ENCODE data around the gene MRPS11.

The MRPS11 gene

DNA sequence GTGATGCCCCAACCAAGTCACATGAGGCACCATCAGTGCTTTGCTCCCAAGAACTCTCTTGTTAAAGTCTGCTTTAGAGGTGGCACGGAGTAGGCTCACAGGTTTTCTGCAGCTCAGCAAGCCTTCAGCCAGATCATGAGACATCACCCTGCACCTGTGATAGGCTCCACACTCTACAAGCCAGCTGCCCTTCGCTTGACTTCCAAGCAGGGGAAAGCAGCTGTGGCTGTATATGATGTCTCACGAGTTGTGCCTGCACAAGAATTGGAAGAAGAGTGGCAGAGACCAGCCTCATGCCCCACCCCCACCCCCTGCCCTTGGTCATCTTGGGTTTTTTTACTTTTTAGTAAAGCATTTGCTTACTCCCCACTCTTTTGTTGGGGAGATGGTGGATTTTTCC lies 22.5 kb downstream of the MRPS11 start:
- TF ChIP-seq TAF1 (IDR thresholded peaks at IDR 0.05; ENCODE audit: borderline replicate concordance, insufficient read depth, low read length), result no peak
- TF ChIP-seq SIN3A (IDR thresholded peaks at IDR 0.05; ENCODE audit: borderline replicate concordance, insufficient read depth, low read length), result no peak
- TF ChIP-seq, protein P1, sequence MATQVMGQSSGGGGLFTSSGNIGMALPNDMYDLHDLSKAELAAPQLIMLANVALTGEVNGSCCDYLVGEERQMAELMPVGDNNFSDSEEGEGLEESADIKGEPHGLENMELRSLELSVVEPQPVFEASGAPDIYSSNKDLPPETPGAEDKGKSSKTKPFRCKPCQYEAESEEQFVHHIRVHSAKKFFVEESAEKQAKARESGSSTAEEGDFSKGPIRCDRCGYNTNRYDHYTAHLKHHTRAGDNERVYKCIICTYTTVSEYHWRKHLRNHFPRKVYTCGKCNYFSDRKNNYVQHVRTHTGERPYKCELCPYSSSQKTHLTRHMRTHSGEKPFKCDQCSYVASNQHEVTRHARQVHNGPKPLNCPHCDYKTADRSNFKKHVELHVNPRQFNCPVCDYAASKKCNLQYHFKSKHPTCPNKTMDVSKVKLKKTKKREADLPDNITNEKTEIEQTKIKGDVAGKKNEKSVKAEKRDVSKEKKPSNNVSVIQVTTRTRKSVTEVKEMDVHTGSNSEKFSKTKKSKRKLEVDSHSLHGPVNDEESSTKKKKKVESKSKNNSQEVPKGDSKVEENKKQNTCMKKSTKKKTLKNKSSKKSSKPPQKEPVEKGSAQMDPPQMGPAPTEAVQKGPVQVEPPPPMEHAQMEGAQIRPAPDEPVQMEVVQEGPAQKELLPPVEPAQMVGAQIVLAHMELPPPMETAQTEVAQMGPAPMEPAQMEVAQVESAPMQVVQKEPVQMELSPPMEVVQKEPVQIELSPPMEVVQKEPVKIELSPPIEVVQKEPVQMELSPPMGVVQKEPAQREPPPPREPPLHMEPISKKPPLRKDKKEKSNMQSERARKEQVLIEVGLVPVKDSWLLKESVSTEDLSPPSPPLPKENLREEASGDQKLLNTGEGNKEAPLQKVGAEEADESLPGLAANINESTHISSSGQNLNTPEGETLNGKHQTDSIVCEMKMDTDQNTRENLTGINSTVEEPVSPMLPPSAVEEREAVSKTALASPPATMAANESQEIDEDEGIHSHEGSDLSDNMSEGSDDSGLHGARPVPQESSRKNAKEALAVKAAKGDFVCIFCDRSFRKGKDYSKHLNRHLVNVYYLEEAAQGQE (IDR thresholded peaks at IDR 0.05; ENCODE audit: insufficient read depth in 1 of 2, low read depth in 2 of 2, low read length in 2 of 2), result no peak
- no peak for TF ChIP-seq FOXP2 (optimal IDR thresholded peaks at IDR 0.05; ENCODE audit: borderline replicate concordance, extremely low read depth, extremely low read length, insufficient read depth)
- no peak for TF ChIP-seq POLR2AphosphoS5 (IDR thresholded peaks at IDR 0.05; ENCODE audit: low read depth, low read length)

DNA sequence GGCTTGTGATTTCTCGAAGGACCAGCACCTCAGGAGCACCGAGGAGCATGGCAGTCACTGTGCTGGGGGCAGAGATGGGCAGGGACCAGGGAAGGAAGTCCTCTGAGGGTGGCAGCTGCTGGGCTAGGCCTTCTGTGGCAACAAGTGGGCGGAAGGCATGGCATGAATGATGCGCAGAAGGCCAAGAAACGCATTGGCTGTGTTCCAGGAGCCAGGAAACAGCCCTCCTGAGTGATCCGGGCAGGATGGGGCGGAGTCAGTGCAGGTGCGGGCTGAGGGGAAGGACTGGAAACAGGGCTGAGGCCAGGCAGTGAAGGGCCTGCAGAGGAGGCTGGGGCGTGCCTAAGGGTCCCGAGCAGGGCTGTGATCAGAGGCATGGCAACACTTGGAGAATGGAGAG lies 23.6 kb downstream of the MRPS11 start:
- no peak for TF ChIP-seq TAF1 (IDR thresholded peaks at IDR 0.05; ENCODE audit: borderline replicate concordance, insufficient read depth, low read length)
- TF ChIP-seq, protein P1 (IDR thresholded peaks at IDR 0.05; ENCODE audit: insufficient read depth in 1 of 2, low read depth in 2 of 2, low read length in 2 of 2), result no peak
- no peak for TF ChIP-seq POLR2AphosphoS5 (IDR thresholded peaks at IDR 0.05; ENCODE audit: low read depth, low read length)
- TF ChIP-seq SIN3A (IDR thresholded peaks at IDR 0.05; ENCODE audit: borderline replicate concordance, insufficient read depth, low read length), result no peak
- TF ChIP-seq FOXP2 (optimal IDR thresholded peaks at IDR 0.05; ENCODE audit: borderline replicate concordance, extremely low read depth, extremely low read length, insufficient read depth), result no peak

DNA sequence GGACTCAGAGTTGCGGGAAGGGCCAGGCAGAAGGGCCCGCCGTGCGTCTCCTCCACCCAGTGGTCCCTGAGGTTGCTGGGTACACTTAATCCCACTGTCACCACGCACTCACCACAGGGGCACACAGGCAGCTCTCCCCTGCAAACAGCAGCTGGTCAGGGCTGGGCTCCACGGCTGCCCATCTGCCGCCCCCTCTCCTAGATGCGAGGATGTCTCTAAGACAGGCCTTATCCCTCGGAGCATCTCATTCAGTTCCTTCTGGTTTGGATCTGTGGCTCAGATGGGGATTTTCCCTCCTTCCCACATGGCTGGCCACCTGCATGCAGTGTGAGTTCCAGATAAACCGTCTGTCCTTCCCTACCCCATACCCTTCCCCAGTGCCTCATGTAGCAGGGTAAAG lies 26.3 kb downstream of the MRPS11 start:
- TF ChIP-seq FOXP2 (optimal IDR thresholded peaks at IDR 0.05; ENCODE audit: borderline replicate concordance, extremely low read depth, extremely low read length, insufficient read depth) (no peak), SIN3A (IDR thresholded peaks at IDR 0.05; ENCODE audit: borderline replicate concordance, insufficient read depth, low read length) (no peak), TAF1 (IDR thresholded peaks at IDR 0.05; ENCODE audit: borderline replicate concordance, insufficient read depth, low read length) (no peak), POLR2AphosphoS5 (IDR thresholded peaks at IDR 0.05; ENCODE audit: low read depth, low read length) (no peak)
- TF ChIP-seq, protein P1 (IDR thresholded peaks at IDR 0.05; ENCODE audit: insufficient read depth in 1 of 2, low read depth in 2 of 2, low read length in 2 of 2), result no peak

DNA sequence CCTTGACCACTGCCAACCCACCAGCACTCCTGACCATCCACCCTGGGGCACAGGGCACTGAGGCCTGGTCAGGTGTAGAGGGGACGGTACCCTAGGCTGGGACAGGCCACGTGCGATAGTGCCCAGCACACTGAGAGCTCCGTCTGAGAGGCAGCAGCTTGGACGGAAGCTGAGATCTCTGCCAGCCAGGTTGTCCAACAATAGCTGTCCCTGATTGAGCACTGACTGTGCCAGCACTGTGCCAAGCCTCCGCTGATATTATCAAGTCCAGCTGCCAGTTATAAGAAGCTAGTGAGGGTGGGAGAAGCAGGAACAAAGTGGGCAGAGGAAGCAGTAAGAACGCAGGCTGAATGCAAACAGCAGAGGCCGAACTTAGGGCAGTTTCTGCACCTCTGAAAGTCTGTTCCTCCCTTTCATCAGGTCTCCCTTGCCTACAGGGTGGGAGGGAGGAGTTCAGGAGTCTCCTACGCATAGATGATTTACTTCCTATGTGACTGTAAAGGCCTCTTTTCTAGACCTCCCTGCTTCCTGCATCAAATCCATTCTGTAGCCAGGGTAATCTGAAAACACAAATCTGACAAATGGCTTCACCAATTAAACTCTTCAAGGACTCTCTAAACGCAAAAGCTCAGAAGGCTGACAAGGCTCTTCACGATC lies 29.7 kb downstream of the MRPS11 start:
- TF ChIP-seq, protein P1 (IDR thresholded peaks at IDR 0.05; ENCODE audit: insufficient read depth in 1 of 2, low read depth in 2 of 2, low read length in 2 of 2), result no peak
- TF ChIP-seq POLR2AphosphoS5 (IDR thresholded peaks at IDR 0.05; ENCODE audit: low read depth, low read length), result no peak
- TF ChIP-seq TAF1 (IDR thresholded peaks at IDR 0.05; ENCODE audit: borderline replicate concordance, insufficient read depth, low read length), result no peak
- no peak for TF ChIP-seq SIN3A (IDR thresholded peaks at IDR 0.05; ENCODE audit: borderline replicate concordance, insufficient read depth, low read length)
- TF ChIP-seq FOXP2 (optimal IDR thresholded peaks at IDR 0.05; ENCODE audit: borderline replicate concordance, extremely low read depth, extremely low read length, insufficient read depth), result no peak
